ENCODE measurements around the gene GNA14.
"Not testable (repeated sequence)": the region's sequence is repeated elsewhere in the genome, so short reads cannot be mapped to it uniquely, and the experiment has no call there.

GNA14 gene

GRCh38 chr9:77648234-77649108, at the start of gene GNA14:
GNA14 (minus strand) TSS chr9:77648322; CDS start chr9:77647793, 529 bp downstream.
- DNase-seq, result peak in 39 of 42 donors; percentile 4 to 74 (median 37)
- intact Hi-C loops (cut with DNase I), result loop anchor here (10.0 kb wide), 1 partner anchor 214 kb away; no protein-coding TSS in a partner anchor

DNA sequence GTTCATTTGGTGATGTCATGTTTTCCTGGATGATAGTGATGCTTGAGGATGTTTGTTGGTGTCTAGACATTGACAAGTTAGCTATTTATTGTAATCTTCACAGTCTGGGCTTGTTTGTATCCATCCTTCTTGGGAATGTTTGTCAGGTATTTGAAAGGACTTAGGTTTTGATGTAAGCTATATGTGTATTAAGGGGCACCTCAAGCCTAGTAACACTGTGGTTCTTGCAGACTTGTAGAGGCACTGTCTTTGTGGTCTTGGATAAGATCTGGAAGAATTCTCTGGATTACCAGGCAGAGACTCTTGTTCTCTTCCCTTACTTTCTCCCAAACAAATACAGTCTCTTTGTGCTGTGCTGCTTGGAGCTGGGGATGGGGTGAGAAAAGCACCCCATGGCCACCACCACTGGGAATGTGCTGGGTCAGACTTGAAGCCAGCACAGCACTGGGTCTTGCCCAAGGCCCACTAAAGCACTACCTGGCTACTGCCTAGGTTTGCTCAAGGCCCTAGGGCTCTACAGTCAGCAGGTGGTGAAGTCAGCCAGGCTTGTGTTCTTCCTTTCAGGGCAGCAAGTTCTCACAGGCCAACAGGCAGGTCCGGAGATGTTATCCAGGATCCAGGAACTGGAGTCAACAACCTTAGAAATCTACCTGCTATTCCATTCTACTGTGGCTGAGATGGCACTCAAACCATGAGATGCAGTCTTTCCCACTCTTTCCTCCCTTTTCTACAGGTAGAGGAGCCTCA, 49.3 kb upstream of the GNA14 start:
- no peak for DNase-seq
- intact Hi-C loops (cut with DNase I), result no loop called here

GRCh38 chr9:77690723-77691122, 42.6 kb upstream of the GNA14 start:
- DNase-seq; intact Hi-C loops (cut with DNase I): not testable (repeated sequence)

- intact Hi-C loops (cut with DNase I); DNase-seq: not testable (repeated sequence)
Observed at GRCh38 chr9:77690119-77690518, 42.0 kb upstream of the GNA14 start.

DNA sequence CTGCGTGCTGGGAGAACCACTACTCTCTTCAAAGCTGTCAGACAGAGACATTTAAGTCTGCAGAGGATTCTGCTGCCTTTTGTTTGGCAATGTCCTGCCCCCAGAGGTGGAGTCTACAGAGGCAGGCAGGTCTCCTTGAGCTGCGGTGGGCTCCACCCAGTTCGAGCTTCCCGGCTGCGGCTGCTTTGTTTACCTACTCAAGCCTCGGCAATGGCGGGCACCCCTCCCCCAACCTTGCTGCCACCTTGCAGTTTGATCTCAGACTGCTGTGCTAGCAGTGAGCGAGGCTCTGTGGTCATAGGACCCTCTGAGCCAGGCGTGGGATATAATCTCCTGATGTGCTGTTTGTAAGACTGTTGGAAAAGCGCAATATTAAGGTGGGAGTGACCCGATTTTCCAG, 39.6 kb upstream of the GNA14 start:
- intact Hi-C loops (cut with DNase I); DNase-seq: not testable (repeated sequence)

DNA sequence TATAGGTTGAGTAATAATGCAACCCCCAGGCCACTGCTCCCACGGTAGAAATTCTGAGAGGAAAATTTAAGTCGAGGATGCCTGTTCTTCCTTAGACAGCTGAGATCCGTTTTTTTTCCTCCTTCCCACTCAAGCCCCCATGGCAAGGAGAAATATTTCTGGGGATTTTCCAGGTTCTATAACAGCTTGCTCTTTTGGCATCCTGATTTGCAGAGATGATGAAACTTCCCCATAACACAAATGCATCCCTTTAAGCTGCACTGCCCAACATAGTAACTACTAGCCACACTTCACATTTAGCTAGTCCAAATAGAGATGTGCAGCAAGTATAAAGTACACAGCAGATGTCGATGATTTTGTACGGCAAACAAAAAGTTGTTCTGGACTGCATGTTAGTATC, 32.5 kb upstream of the GNA14 start:
- DNase-seq, result no peak
- intact Hi-C loops (cut with DNase I), result no loop called here

DNA sequence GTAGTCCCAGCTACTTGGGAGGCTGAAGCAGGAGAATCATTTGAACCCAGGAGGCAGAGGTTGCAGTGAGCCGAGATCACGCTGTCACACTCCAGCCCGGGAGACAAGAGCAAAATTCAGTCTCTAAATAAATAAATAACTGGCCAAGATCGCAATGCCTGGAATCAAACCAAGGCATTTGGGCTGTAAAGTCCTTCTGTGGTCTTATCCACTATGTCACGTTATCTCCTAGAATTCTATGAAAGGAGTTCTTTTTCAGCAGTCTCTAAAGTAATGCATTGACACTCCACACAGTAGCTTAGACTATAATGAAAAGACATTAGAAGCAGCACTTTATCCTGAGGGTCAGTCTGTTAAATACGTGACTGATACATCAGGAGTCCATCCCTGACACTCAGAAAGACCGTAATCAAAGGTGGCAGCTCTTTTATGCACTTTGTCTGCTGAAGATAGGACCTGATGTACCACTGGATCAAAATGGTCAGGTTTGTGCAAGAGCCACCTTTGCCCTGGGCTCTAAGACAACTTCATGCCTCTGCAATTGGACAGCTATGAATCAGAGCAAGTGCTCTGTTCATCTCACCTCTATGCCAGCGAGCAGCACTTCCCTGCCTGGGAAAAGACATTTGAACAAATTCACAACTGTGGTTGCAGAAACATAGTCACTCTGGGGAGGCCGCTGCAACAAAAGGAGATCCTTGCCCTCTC, 31.7 kb upstream of the GNA14 start:
- DNase-seq, result no peak
- intact Hi-C loops (cut with DNase I), result no loop called here

DNA sequence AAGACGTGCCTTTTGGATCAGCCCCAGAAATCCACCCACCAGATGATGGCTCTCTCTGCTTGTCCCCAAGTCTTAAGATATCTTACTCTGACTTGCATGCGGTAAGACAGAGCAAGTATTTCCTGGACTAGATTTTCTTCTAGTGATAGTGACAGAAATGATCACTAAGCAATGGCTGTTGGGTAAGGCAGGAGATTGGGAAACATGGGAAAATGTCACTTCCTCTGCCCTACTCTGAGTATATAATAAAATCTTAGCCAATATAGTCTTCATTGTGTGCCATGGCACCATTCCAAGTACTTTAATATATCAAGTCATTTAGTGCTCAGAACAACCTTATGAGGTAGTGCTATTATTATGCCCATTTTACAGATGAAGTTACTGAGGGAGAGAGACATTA, 31.0 kb upstream of the GNA14 start:
- no peak for DNase-seq
- intact Hi-C loops (cut with DNase I), result no loop called here

DNA sequence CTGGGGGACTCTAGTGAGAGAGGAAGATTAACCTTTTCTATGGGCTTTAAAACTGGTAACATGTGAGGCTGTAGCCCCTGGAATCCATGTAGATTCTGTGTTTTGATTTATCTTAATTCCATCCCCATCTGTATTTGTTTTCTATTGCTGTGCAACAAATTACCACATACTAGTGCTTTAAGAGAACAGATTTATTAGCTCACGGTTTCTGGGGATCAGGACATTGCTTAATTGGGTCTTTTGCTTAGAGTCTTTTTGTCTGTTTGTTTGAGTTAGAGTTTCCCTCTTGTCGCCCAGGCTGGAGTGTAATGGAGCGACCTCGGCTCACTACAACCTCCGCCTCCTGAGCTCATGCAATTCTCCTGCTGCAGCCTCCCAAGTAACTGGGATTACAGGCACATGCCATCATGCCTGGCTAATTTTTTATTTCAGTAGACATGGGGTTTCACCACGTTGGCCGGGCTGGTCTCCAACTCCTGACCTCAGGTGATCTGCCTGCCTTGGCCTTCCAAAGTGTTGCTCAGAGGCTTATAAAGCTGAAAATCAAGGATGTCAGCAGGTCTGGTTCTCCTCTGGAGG, 29.9 kb upstream of the GNA14 start:
- DNase-seq, result no peak

DNA sequence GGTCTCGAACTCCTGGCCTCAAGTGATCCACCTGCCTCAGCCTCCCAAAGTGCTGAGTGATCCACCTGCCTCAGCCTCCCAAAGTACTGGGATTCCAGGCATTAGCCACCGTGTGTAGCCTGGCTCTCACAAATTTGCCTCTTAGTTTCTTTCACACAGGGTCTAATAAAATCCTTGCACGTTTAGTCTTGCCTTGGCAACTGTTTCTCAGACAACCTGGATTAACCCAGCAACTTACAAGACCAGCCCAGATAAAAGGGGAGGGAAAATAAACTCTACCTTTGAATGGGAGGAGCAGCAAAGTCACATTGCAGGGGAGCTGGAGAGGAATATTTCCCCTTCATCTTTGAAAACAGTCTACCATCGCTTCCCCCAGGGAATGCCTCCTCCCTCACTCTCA, 29.3 kb upstream of the GNA14 start:
- DNase-seq, result no peak
- intact Hi-C loops (cut with DNase I), result no loop called here

More for the DNA sequence above, 29.9 kb upstream of the GNA14 start:
- intact Hi-C loops (cut with DNase I), result no loop called here

GRCh38 chr9:77673941-77674791, 26.0 kb upstream of the GNA14 start:
- intact Hi-C loops (cut with DNase I), result no loop called here
- no peak for DNase-seq

- intact Hi-C loops (cut with DNase I), result no loop called here
- no peak for DNase-seq
Observed at GRCh38 chr9:77672183-77672582, 24.1 kb upstream of the GNA14 start.

DNA sequence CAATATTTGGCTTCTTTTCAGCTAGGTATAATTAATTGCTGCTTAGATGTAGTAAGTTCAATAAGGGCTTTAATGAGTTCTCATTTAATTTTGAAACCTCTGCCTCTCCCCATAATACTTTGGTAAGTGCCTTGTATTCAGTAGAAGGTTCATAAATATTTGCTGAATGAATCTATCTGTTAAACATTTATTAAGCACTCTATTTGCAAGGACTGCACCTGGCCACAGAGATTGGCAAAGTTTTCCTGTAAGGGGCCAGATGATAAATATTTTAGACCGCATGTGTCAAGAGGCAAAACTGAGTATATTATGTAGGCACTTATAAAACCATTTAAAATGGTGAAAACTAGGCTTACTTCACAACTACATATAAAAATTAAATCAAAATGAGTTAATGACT, 19.0 kb upstream of the GNA14 start:
- DNase-seq, result no peak
- intact Hi-C loops (cut with DNase I), result no loop called here

GRCh38 chr9:77663754-77664153, 15.6 kb upstream of the GNA14 start:
- intact Hi-C loops (cut with DNase I), result no loop called here
- DNase-seq, result no peak

DNA sequence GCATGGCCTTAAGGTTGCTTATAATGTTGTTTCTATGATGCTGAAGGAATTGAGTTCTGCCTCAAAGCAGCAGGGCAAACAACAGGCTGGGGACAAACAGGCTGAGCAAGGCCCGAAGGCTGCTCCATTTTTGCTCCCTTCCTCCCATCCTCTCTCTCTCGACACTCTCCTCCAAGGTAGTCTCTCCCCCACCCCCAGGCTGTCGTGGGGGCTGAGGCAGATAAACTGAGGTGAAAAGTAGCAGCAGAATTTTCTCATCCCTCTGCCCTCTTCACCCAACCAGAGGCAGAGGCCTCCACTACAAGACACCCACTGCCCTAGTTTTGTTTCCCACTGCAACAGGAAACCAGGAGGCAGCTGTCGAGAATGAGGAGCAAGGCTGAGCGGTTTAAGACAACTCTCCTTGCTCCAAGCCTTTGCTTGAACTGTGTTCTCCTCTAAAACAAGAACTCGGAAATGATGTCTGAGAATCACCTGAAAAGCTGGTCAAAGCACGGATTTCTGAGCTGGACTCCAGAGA, 13.5 kb upstream of the GNA14 start:
- intact Hi-C loops (cut with DNase I), result no loop called here
- DNase-seq, result no peak

DNA sequence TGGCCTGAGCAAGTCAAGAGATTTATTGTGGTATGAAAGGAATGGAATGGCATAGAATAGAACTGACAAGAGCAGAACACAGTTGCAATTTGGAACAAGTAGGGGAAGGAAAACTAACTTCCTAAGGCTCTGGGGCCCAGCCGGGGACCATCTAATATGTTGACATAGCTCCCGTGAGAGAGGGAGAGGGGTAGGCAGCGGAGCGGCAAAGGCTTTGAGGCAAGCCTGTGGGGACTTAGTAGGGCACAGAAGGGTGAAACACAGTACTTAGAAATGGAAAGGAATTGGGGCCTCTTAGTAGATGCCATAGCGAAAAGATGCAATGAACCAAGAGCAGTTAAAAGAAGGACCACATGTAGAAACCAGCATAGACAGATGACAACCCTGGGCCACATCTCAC, 11.8 kb upstream of the GNA14 start:
- DNase-seq, result no peak
- intact Hi-C loops (cut with DNase I), result no loop called here

DNA sequence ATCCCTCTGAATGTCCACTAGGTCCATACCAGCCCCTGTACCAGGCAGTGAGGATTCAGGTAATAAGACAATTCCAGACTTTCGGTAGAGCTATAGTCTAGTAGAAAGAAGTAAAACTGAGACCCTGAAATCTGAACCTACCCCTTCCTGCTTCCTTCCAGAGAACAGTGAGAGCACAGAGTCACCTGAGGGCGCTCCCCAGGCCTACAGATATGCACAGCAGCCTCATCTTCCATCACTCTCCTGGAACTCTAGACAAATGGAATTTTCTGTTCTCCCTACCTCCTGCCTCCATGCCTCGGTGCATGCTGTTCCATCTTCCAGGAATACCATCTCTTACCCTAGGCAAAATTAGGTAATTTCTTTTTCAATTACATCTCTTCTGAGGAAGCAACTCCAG, 3.1 kb upstream of the GNA14 start:
- DNase-seq, result no peak

GRCh38 chr9:77649109-77649812, 1.1 kb upstream of the GNA14 start:
- no peak for DNase-seq
- intact Hi-C loops (cut with DNase I), result loop anchor here (10.0 kb wide), 1 partner anchor 214 kb away; no protein-coding TSS in a partner anchor

More for the DNA sequence above, 3.1 kb upstream of the GNA14 start:
- intact Hi-C loops (cut with DNase I), result no loop called here

Measured in head of caudate nucleus (tissue), 42 donors.